H1 (cell line): ENCODE measurements around the gene NME9. TPM values are rescaled to one million over a fixed set of nuclear protein-coding genes. Genes with fewer than 3 reads are reported as not detected.

Experiments used
- CTCF ChIA-PET: fragments of 300-600 bp; sonication (Branson Sonifier 250); formaldehyde crosslinking; loops from one replicate; lab custom pipeline; 2021; ENCODE audit not compliant: partially characterized antibody; lab: Charles Lee
- POLR2A ChIA-PET: fragments of 300-600 bp; sonication (Branson Sonifier 250); formaldehyde crosslinking; loops from one replicate; lab custom pipeline; 2021; ENCODE audit warnings: inconsistent platforms; ENCODE audit not compliant: partially characterized antibody; lab: Charles Lee
- DNase-seq, 2 experiments: peaks; one replicate each; pipeline versions ENCODE4 v3.0.0 to v3.0.0-alpha.2; 2010 to 2022; ENCODE audit warnings: low spot score in 2 of 2, low read depth in 1 of 2, mixed read lengths in 1 of 2
- FAIRE-seq: peaks from 2 replicates; lab custom pipeline; 2011; peaks lifted over from hg19 to GRCh38; lab: Jason Lieb, UNC
- H2AFZ ChIP-seq: 2 replicates; pipeline ENCODE4 v1.8.1; 2012; ENCODE audit warnings: low read length, inconsistent platforms
- H2AK5ac ChIP-seq: 2 replicates; pipeline ENCODE4 v1.6.1; 2013; ENCODE audit warnings: low read depth, low read length
- H2BK120ac ChIP-seq: replicated peaks from 2 replicates; pipeline ENCODE3; 2013; ENCODE audit warnings: low read depth, low read length, inconsistent platforms
- H2BK12ac ChIP-seq: 2 replicates; pipeline ENCODE4 v1.6.1; 2013; ENCODE audit warnings: low read depth, low read length
- H2BK15ac ChIP-seq: 2 replicates; pipeline ENCODE4 v1.6.1; 2013; ENCODE audit warnings: low read length
- H2BK20ac ChIP-seq: 2 replicates; pipeline ENCODE4 v1.6.1; 2013; ENCODE audit warnings: low read length
- H2BK5ac ChIP-seq: 2 replicates; pipeline ENCODE4 v1.6.1; 2013; ENCODE audit warnings: low read depth, low read length
- H3K14ac ChIP-seq: 2 replicates; pipeline ENCODE4 v1.6.1; 2013; ENCODE audit warnings: inconsistent platforms; ENCODE audit not compliant: insufficient read length
- H3K18ac ChIP-seq: 2 replicates; pipeline ENCODE4 v1.6.1; 2013; ENCODE audit warnings: low read length; ENCODE audit errors: extremely low read depth
- H3K23ac ChIP-seq: 2 replicates; pipeline ENCODE4 v1.6.1; 2013; ENCODE audit warnings: inconsistent platforms; ENCODE audit not compliant: insufficient read length
- H3K23me2 ChIP-seq: 2 replicates; pipeline ENCODE4 v1.6.1; 2013; ENCODE audit warnings: low read depth, low read length
- H3K27ac ChIP-seq: 2 replicates; pipeline ENCODE4 v1.6.1; 2011; ENCODE audit warnings: low read depth, low read length, inconsistent platforms
- H3K27me3 ChIP-seq, 4 experiments: replicated peaks in 1 of 4; 1 replicate in 1 of 4; 2 replicates in 3 of 4; pipeline versions ENCODE4 v1.6.1 to v1.8.1; 2011 to 2013; ENCODE audit warnings: low read length in 3 of 4, mild to moderate bottlenecking in 3 of 4, inconsistent platforms in 2 of 4, mixed read lengths in 2 of 4, moderate library complexity in 1 of 4; ENCODE audit not compliant: control insufficient read depth in 3 of 4, insufficient read depth in 3 of 4; ENCODE audit errors: extremely low read depth in 1 of 4
- H3K36me3 ChIP-seq, 4 experiments: 2 replicates each; pipeline versions ENCODE4 v1.6.1 to v1.8.1; 2011 to 2013; ENCODE audit warnings: mild to moderate bottlenecking in 4 of 4, low read length in 3 of 4, moderate library complexity in 2 of 4, control low read depth in 1 of 4, inconsistent platforms in 1 of 4; ENCODE audit not compliant: insufficient read depth in 4 of 4, control insufficient read depth in 2 of 4
- H3K4ac ChIP-seq: replicated peaks from 2 replicates; pipeline ENCODE3; 2013; ENCODE audit warnings: low read length, low read depth, mixed read lengths, inconsistent platforms; ENCODE audit not compliant: insufficient read length
- H3K4me1 ChIP-seq, 4 experiments: replicated peaks in 1 of 4; 1 replicate in 1 of 4; 2 replicates in 3 of 4; pipeline versions ENCODE4 v1.6.1 to v1.8.1; 2011 to 2013; ENCODE audit warnings: low read length in 3 of 4, inconsistent platforms in 2 of 4, mixed read lengths in 1 of 4; ENCODE audit not compliant: insufficient read depth in 4 of 4, control insufficient read depth in 3 of 4
- H3K4me2 ChIP-seq, 2 experiments: 2 replicates each; pipeline versions ENCODE4 v1.6.1 to v1.8.1; 2011 to 2013; ENCODE audit warnings: low read depth in 2 of 2, low read length in 2 of 2, control low read depth in 1 of 2, inconsistent platforms in 1 of 2, mild to moderate bottlenecking in 1 of 2; ENCODE audit not compliant: insufficient read depth in 1 of 2
- H3K4me3 ChIP-seq, 4 experiments: fragments of 200-600, 300-600 bp in 1 of 4; sonication (generic), shearing (Covaris generic), sonication (Bioruptor Twin) in 1 of 4; 2 replicates each; pipeline versions ENCODE4 v1.5.1 to v1.8.1; 2011 to 2016; ENCODE audit warnings: low read length in 4 of 4, low read depth in 3 of 4, control low read depth in 2 of 4, inconsistent platforms in 2 of 4, mild to moderate bottlenecking in 2 of 4, mixed read lengths in 1 of 4, moderate library complexity in 1 of 4; ENCODE audit not compliant: insufficient read depth in 2 of 4; ENCODE audit errors: extremely low read depth in 1 of 4
- H3K56ac ChIP-seq: replicated peaks from 2 replicates; pipeline ENCODE3; 2013; ENCODE audit warnings: low read depth, mild to moderate bottlenecking, mixed read lengths, low read length, inconsistent platforms; ENCODE audit not compliant: insufficient read length
- H3K79me1 ChIP-seq: 2 replicates; pipeline ENCODE4 v1.6.1; 2013; ENCODE audit warnings: low read depth, low read length, control low read depth
- H3K79me2 ChIP-seq, 2 experiments: 2 replicates each; pipeline versions ENCODE4 v1.6.1 to v1.8.1; 2012 to 2013; ENCODE audit warnings: low read length in 2 of 2, mild to moderate bottlenecking in 2 of 2, inconsistent platforms in 1 of 2; ENCODE audit not compliant: insufficient read depth in 2 of 2, control insufficient read depth in 1 of 2
- H3K9ac ChIP-seq, 4 experiments: replicated peaks in 1 of 4; 1 replicate in 1 of 4; 2 replicates in 3 of 4; pipeline versions ENCODE4 v1.6.1 to v1.8.1; 2011 to 2013; ENCODE audit warnings: low read depth in 3 of 4, low read length in 3 of 4, control low read depth in 2 of 4, mild to moderate bottlenecking in 2 of 4, moderate library complexity in 2 of 4, inconsistent platforms in 1 of 4; ENCODE audit errors: extremely low read depth in 1 of 4
- H3K9me3 ChIP-seq, 2 experiments: 2 replicates each; pipeline versions ENCODE4 v1.6.1 to v1.8.1; 2012 to 2013; ENCODE audit warnings: mild to moderate bottlenecking in 2 of 2, moderate library complexity in 2 of 2, control low read depth in 1 of 2, inconsistent platforms in 1 of 2, low read depth in 1 of 2, low read length in 1 of 2, mixed read lengths in 1 of 2; ENCODE audit not compliant: insufficient read depth in 2 of 2
- H4K20me1 ChIP-seq, 2 experiments: replicated peaks in 1 of 2; 2 replicates each; pipeline versions ENCODE3 to v1.8.1; 2011 to 2013; ENCODE audit warnings: inconsistent platforms in 2 of 2, low read length in 2 of 2, mild to moderate bottlenecking in 1 of 2; ENCODE audit not compliant: insufficient read depth in 2 of 2, control insufficient read depth in 1 of 2
- H4K5ac ChIP-seq: 2 replicates; pipeline ENCODE4 v1.6.1; 2013; ENCODE audit warnings: low read length, low read depth, mixed read lengths, inconsistent platforms; ENCODE audit not compliant: insufficient read length
- H4K8ac ChIP-seq: 2 replicates; pipeline ENCODE4 v1.8.0; 2013; ENCODE audit warnings: mild to moderate bottlenecking, moderate library complexity, low read length, inconsistent platforms; ENCODE audit not compliant: insufficient read depth; ENCODE audit errors: extremely low read depth
- H4K91ac ChIP-seq: replicated peaks from 2 replicates; pipeline ENCODE3; 2013; ENCODE audit warnings: low read length, mixed read lengths, inconsistent platforms; ENCODE audit not compliant: insufficient read length
- ATF3 ChIP-seq: IDR thresholded peaks from 2 replicates; pipeline ENCODE4 v1.6.1; 2011; ENCODE audit warnings: low read depth, mild to moderate bottlenecking, low read length; ENCODE audit not compliant: insufficient read depth
- CBX8 ChIP-seq: fragments of 300-800, 300-1000 bp; sonication (generic); IDR thresholded peaks from 2 replicates; pipeline ENCODE4 v1.7.1; 2016; ENCODE audit warnings: low read depth, low read length, borderline replicate concordance
- EP300 ChIP-seq, 2 experiments: IDR thresholded peaks; 1 replicate in 1 of 2; 2 replicates in 1 of 2; pipeline ENCODE4 v1.6.1; 2011 to 2012; ENCODE audit warnings: low read depth in 2 of 2, low read length in 2 of 2, mild to moderate bottlenecking in 2 of 2, borderline replicate concordance in 1 of 2, inconsistent platforms in 1 of 2, moderate library complexity in 1 of 2
- JUND ChIP-seq: IDR thresholded peaks from 2 replicates; pipeline ENCODE4 v1.6.1; 2011; ENCODE audit warnings: mild to moderate bottlenecking, improper control_type of control experiment, low read length
- MAFK ChIP-seq: IDR thresholded peaks from 2 replicates; pipeline ENCODE4 v1.6.1; 2012; ENCODE audit warnings: low read depth, mild to moderate bottlenecking, improper control_type of control experiment, low read length
- RAD21 ChIP-seq, 2 experiments: IDR thresholded peaks in 1 of 2; conservative IDR thresholded peaks in 1 of 2; 2 replicates each; pipeline ENCODE4 v1.6.1; 2011; ENCODE audit warnings: low read depth in 2 of 2, low read length in 2 of 2, improper control_type of control experiment in 1 of 2, inconsistent platforms in 1 of 2, mild to moderate bottlenecking in 1 of 2, moderate library complexity in 1 of 2
- RFX5 ChIP-seq: IDR thresholded peaks from 2 replicates; pipeline ENCODE4 v1.6.1; 2011; ENCODE audit warnings: low read depth, low read length, improper control_type of control experiment, borderline replicate concordance
- TAF7 ChIP-seq: optimal IDR thresholded peaks from 2 replicates; pipeline ENCODE3; 2011; ENCODE audit warnings: low read depth, mild to moderate bottlenecking, inconsistent platforms, low read length, moderate library complexity, borderline replicate concordance
- WGBS, 2 experiments: shearing (Covaris generic) in 1 of 2; methylation state at CpG; one replicate each; pipeline versions ENCODE4 v1.1.6 to v1.1.7; 2013 to 2015; ENCODE audit warnings: low lambda C conversion rate in 2 of 2, mixed read lengths in 2 of 2, inconsistent platforms in 1 of 2, low coverage in 1 of 2, missing lambda C conversion rate in 1 of 2; ENCODE audit not compliant: insufficient replicate concordance in 2 of 2, insufficient coverage in 1 of 2, insufficient read length in 1 of 2; ENCODE audit errors: extremely low coverage in 1 of 2, missing lambda C conversion rate in 1 of 2; 5-methylcytosine and 5-hydroxymethylcytosine counted together
- polyA plus RNA-seq, 7 experiments: library from polyadenylated mRNA; depleted of rRNA in 3 of 7; stranded (reverse) in 5 of 7; unstranded in 2 of 7; fragments of >200 nt in 5 of 7; fragments of 200-250 nt in 2 of 7; gene quantifications; 1 replicate in 5 of 7; 2 replicates in 1 of 7; 4 replicates in 1 of 7; pipeline versions ENCODE4 v1.2.1 to v1.2.3, GENCODE V29; 2011 to 2013; ENCODE audit warnings: missing spikeins in 2 of 7, mixed read lengths in 2 of 7
- total RNA-seq: library from RNA; stranded (reverse); fragmentation: NEBNext Ultra II Directional; extraction: Animal tissue kit (Norgen Biotek cat#: 25700); gene quantifications from 2 replicates; pipeline ENCODE4 v1.2.1, GENCODE V29; 2021

NME9 gene
- total and polyA plus RNA-seq, 2 of the 8 experiments (the other 6 are each of a cell fraction or from before 2014, with no cell fraction given) = 0.11 TPM; not detected in 1

- TF ChIP-seq JUND = no peak
- no peak for TF ChIP-seq TAF7
- TF ChIP-seq RFX5 = no peak
- TF ChIP-seq EP300 (IDR thresholded peaks at IDR 0.05; ENCODE audit: borderline replicate concordance in 1 of 2, low read depth in 2 of 2, low read length in 2 of 2) = no peak
- no peak for TF ChIP-seq MAFK
- no peak for TF ChIP-seq CBX8
- no peak for TF ChIP-seq RAD21 (IDR thresholded peaks at IDR 0.05 in 1 of 2, conservative IDR thresholded peaks at IDR 0.05 in 1 of 2; ENCODE audit: low read depth in 2 of 2, low read length in 2 of 2)
- TF ChIP-seq ATF3 = no peak
- Histone ChIP-seq H3K23me2 (no peaks in the 10 kb centered on the region), H4K8ac (no peak overlapping the region), H4K5ac (no peak overlapping the region), H3K27me3 (peaks cover 0 to 2% (median 0%) of the 10 kb centered on the region in 4 experiments; a peak in 1 of 7 replicates), H3K23ac (no peak overlapping the region), H4K20me1 (no peaks in the 10 kb centered on the region), H2AK5ac (no peak overlapping the region), H3K4ac (no peak overlapping the region), H3K18ac (no peak overlapping the region), H3K79me1 (no peaks in the 10 kb centered on the region), H3K9ac (no peak overlapping the region), H3K36me3 (no peaks in the 10 kb centered on the region), H3K79me2 (no peaks in the 10 kb centered on the region), H3K4me3 (no peak overlapping the region), H2BK20ac (no peak overlapping the region), H4K91ac (no peak overlapping the region), H2BK15ac (no peak overlapping the region), H3K56ac (no peak overlapping the region), H2AFZ (no peak overlapping the region), H2BK120ac (no peak overlapping the region), H3K4me2 (no peak overlapping the region), H2BK12ac (no peak overlapping the region), H3K4me1 (peaks cover 0 to 14% (median 3%) of the 10 kb centered on the region in 4 experiments; a peak in 4 of 7 replicates), H3K9me3 (no peaks in the 10 kb centered on the region), H3K27ac (no peak overlapping the region), H3K14ac (no peak overlapping the region), H2BK5ac (no peak overlapping the region)
- 91% methylated on average over 4 of the region's 5 CpGs; no CpG with 5 or more reads in 1 of the 2 experiments for WGBS, 2 experiments
- FAIRE-seq (no peak), DNase-seq (no peak)
- ChIA-PET POLR2A (interaction anchor here (1.4 kb wide), 1 partner anchor 9 kb away, joined by 5 read pairs; no protein-coding TSS in a partner anchor), CTCF (interaction anchor here (0.9 to 2.7 kb wide), 5 partner anchors 9 to 77 kb away, joined by 3 to 10 read pairs (median 4); no protein-coding TSS in a partner anchor)
Observed at GRCh38 chr3:138340511-138340910, 10.9 kb upstream of the NME9 start.
